Skeletal muscle tissue (tissue), 4 donors: ENCODE results near the gene KCNA1. TPM values are rescaled to one million over a fixed set of nuclear protein-coding genes. Genes with fewer than 3 reads are reported as not detected.

Experiments used
- H3K27ac ChIP-seq: one replicate; pipeline ENCODE4 v1.7.0; 2013; ENCODE audit warnings: mild to moderate bottlenecking, low read depth, low read length, inconsistent platforms
- H3K27me3 ChIP-seq, 3 donors: one replicate each; pipeline ENCODE4 v1.7.0; 2013; ENCODE audit warnings: low read length in 3 of 3; ENCODE audit not compliant: control insufficient read depth in 3 of 3, insufficient read depth in 3 of 3
- H3K36me3 ChIP-seq, 3 donors: one replicate each; pipeline ENCODE4 v1.7.0; 2013; ENCODE audit warnings: low read length in 3 of 3; ENCODE audit not compliant: control insufficient read depth in 3 of 3, insufficient read depth in 3 of 3
- H3K4me1 ChIP-seq, 3 donors: one replicate each; pipeline ENCODE4 v1.7.0; 2013; ENCODE audit warnings: low read length in 3 of 3, mild to moderate bottlenecking in 3 of 3; ENCODE audit not compliant: control insufficient read depth in 3 of 3, insufficient read depth in 3 of 3
- H3K4me3 ChIP-seq, 3 donors: one replicate each; pipeline ENCODE4 v1.7.0; 2013; ENCODE audit warnings: low read length in 3 of 3
- H3K9ac ChIP-seq, 3 donors: one replicate each; pipeline ENCODE4 v1.7.0; 2013; ENCODE audit warnings: low read length in 3 of 3, mild to moderate bottlenecking in 3 of 3, moderate library complexity in 2 of 3, low read depth in 1 of 3
- H3K9me3 ChIP-seq, 3 donors: one replicate each; pipeline ENCODE4 v1.7.0; 2013; ENCODE audit warnings: low read length in 3 of 3; ENCODE audit not compliant: control insufficient read depth in 3 of 3
- total RNA-seq: library from RNA; depleted of rRNA; stranded (reverse); fragments of >200 nt; gene quantifications from one replicate; pipeline ENCODE4 v1.2.3, GENCODE V29; 2014
- donor health status: Osteomylitis.

The KCNA1 gene
- 1.6 TPM for total RNA-seq

GRCh38 chr12:4909734-4910501, at the start of gene KCNA1:
Gene KCNA1, plus strand, starts transcription at chr12:4909905. Its CDS starts 1,474 bp downstream, at chr12:4911379.
- Histone ChIP-seq H3K4me1 (peaks cover 18 to 22% (median 19%) of the 10 kb centered on the region in 3 donors), H3K36me3 (no peaks in the 10 kb centered on the region), H3K27ac (no peak within 1 kb of the TSS), H3K9me3 (peaks cover 0 to 3% (median 2%) of the 10 kb centered on the region in 3 donors), H3K4me3 (peak within 1 kb of the TSS; percentile 67 to 72 (median 70)), H3K9ac (no peak within 1 kb of the TSS), H3K27me3 (peaks cover 61 to 66% (median 65%) of the 10 kb centered on the region in 3 donors)

DNA sequence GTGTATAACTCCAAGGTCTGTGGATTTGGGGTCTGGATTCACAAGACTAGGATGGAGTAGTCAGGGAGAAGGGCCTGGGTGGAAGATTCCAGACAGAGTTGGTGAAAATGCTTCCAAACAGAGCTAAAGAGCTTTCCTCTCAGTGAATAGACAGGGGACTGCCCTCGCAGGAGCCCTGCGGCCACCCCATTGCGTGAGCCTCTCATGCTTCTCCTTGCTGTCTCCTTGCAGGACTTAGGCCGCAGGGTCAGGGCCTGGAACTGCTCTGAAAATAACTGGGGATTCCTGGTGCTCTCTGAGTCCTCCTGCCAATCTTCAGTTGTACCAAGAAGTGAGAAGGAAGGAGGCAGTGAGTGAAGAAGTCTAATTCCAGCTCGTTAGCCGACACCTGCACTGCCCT, 49.0 kb upstream of the KCNA1 start:
- Histone ChIP-seq H3K4me1 (peaks cover 11 to 14% (median 11%) of the 10 kb centered on the region in 3 donors), H3K9me3 (no peaks in the 10 kb centered on the region), H3K27ac (no peak overlapping the region), H3K9ac (no peak overlapping the region), H3K27me3 (peaks cover 21 to 32% (median 22%) of the 10 kb centered on the region in 3 donors), H3K36me3 (no peaks in the 10 kb centered on the region), H3K4me3 (no peak overlapping the region)

DNA sequence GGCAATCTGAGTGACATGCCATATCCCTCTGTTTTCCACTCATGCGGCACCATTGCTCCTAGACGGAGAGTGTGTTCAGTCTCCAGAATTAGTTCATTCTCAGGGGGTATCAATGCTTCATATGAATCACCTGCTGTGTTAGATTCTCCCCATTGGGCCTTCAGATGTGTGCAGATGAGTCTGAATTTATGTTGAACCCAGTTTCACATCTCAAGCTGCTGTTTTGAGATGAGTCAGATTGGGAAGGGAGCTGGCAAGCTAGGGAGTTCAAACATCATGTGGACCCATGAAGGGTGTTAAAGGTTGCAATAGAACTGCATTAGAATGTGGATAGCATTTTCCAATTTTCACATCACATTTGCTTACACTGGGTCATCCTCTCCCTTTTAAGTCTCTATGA, 46.9 kb upstream of the KCNA1 start:
- peaks cover 6 to 9% (median 8%) of the 10 kb centered on the region in 3 donors for H3K4me1 ChIP-seq
- H3K4me3 ChIP-seq, result no peak overlapping the region
- no peak overlapping the region for H3K27ac ChIP-seq
- peaks cover 26 to 34% (median 32%) of the 10 kb centered on the region in 3 donors for H3K27me3 ChIP-seq
- H3K36me3 ChIP-seq, result no peaks in the 10 kb centered on the region
- H3K9ac ChIP-seq, result no peak overlapping the region
- H3K9me3 ChIP-seq, result no peaks in the 10 kb centered on the region

DNA sequence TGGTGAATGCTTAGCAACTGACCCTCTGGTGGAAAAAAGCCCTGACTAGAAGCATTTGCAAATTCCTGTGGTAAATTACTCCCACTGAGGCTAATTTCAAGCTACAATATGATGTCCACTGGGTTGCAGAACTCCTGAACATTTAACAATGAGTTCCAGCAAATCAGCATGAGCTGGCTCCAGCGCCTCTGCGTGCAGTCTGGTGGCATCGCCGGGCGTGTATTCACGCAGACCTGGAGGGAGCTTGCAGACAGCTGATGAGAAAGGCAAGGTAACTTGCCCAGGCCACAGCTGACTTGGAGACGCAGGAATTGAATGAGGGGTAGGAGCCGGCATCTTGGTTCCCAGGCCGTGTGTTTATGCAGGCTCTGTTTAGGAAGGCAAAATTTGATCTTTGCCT, 45.1 kb upstream of the KCNA1 start:
- Histone ChIP-seq H3K4me3 (no peak overlapping the region), H3K27me3 (peaks cover 21 to 27% (median 24%) of the 10 kb centered on the region in 3 donors), H3K36me3 (no peaks in the 10 kb centered on the region), H3K4me1 (no peaks in the 10 kb centered on the region), H3K27ac (no peak overlapping the region), H3K9me3 (no peaks in the 10 kb centered on the region), H3K9ac (no peak overlapping the region)

DNA sequence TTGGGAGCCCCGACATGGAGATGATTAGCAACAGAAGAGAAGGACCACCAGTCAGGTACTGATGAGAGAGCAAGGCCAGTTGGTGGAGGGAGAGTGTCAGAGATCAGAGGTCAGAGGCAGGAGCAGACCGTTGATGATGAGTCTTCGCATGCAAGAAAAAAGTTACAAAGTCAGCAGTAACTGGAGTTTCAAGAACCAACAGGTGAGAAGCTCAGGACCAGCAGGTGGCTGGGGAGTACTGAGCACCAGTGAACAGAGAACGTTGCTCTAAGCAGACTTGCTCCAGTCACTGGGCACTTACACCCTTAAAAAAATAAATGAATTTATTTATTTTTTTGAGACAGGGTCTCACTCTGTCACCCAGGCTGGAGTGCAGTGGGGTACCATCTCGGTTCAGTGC, 44.5 kb upstream of the KCNA1 start:
- Histone ChIP-seq H3K27me3 (peaks cover 21 to 27% (median 21%) of the 10 kb centered on the region in 3 donors), H3K36me3 (no peaks in the 10 kb centered on the region), H3K27ac (no peak overlapping the region), H3K4me3 (no peak overlapping the region), H3K4me1 (no peaks in the 10 kb centered on the region), H3K9me3 (no peaks in the 10 kb centered on the region), H3K9ac (no peak overlapping the region)

GRCh38 chr12:4866299-4866698, 43.4 kb upstream of the KCNA1 start:
- Histone ChIP-seq H3K36me3 (no peaks in the 10 kb centered on the region), H3K9ac (no peak overlapping the region), H3K27ac (no peak overlapping the region), H3K4me3 (no peak overlapping the region), H3K4me1 (no peaks in the 10 kb centered on the region), H3K27me3 (peaks cover 23 to 31% (median 29%) of the 10 kb centered on the region in 3 donors), H3K9me3 (no peaks in the 10 kb centered on the region)

DNA sequence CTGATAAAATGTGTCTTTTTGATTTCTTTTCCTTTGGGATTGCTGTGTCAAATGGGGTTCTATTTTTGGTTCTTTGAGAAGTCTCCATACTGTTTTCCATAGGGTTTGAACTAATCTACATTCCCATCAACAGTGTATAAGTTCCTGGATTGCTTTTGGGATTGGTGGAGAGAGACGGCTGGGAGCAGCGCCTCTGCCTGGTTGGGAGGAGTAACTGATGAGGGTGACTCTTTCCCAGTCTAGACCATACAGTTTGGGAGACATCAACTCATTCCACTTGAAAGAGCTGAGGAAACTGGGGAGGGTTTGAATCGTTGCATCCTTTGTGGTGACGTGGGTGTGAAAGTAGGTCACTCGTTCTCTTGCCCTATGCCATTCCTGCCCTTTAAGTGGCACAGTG, 42.3 kb upstream of the KCNA1 start:
- Histone ChIP-seq H3K27me3 (peaks cover 23 to 32% (median 29%) of the 10 kb centered on the region in 3 donors), H3K36me3 (no peaks in the 10 kb centered on the region), H3K4me3 (no peak overlapping the region), H3K27ac (no peak overlapping the region), H3K9me3 (no peaks in the 10 kb centered on the region), H3K9ac (no peak overlapping the region), H3K4me1 (no peaks in the 10 kb centered on the region)

DNA sequence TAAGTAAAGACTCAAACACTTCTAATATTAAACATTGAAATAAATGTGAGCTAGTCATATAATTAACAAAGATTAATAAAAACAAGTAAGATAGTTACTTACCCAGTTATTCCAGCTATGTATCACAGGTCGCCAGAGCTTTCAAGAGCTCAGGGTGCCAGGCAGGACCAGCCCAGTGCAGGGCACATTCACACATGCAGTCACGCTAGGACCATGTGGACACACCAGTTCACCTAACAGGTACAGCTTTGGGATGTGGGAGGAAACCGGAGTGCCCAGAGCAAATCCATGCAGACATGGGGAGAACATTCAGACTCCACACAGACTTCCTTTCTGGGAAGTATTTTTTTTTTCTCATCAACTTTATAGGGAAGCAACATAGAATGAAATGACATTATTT, 39.3 kb upstream of the KCNA1 start:
- no peaks in the 10 kb centered on the region for H3K4me1 ChIP-seq
- H3K27me3 ChIP-seq, result peaks cover 16 to 26% (median 18%) of the 10 kb centered on the region in 3 donors

DNA sequence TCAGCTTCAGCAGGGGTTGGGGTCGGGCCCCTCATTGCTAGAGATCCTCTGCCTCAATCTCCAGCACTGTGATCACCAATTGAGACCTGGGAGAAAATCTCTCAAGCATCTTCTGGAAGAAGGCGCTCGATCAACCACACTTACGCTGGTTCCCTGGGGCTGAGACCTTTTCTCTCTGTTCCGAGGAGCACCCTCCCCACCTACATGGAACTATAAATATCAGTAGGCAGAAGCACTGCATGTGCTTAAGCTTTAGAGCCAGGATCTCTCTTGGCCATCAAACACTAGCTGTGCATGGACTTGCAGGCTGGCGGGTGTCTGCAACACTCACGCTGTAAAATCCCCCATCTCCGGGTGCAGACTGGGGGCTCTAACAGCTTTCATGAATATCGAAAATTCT, 38.2 kb upstream of the KCNA1 start:
- H3K9ac ChIP-seq, result no peak overlapping the region
- H3K4me1 ChIP-seq, result no peaks in the 10 kb centered on the region
- no peak overlapping the region for H3K4me3 ChIP-seq
- no peaks in the 10 kb centered on the region for H3K36me3 ChIP-seq
- no peak overlapping the region for H3K27ac ChIP-seq
- H3K27me3 ChIP-seq, result peaks cover 8 to 18% (median 12%) of the 10 kb centered on the region in 3 donors
- H3K9me3 ChIP-seq, result no peaks in the 10 kb centered on the region

More for the DNA sequence above, 39.3 kb upstream of the KCNA1 start:
- no peak overlapping the region for H3K27ac ChIP-seq
- no peaks in the 10 kb centered on the region for H3K9me3 ChIP-seq
- H3K36me3 ChIP-seq, result no peaks in the 10 kb centered on the region
- no peak overlapping the region for H3K9ac ChIP-seq
- no peak overlapping the region for H3K4me3 ChIP-seq

- Histone ChIP-seq H3K27ac (no peak overlapping the region), H3K27me3 (peaks cover 11 to 12% (median 11%) of the 10 kb centered on the region in 3 donors), H3K36me3 (no peaks in the 10 kb centered on the region), H3K4me1 (no peaks in the 10 kb centered on the region), H3K4me3 (no peak overlapping the region), H3K9me3 (no peaks in the 10 kb centered on the region), H3K9ac (no peak overlapping the region)
These were observed 35.8 kb upstream of the KCNA1 start for GRCh38 chr12:4873947-4874346.
